Tibial nerve (tissue), 4 donors: ENCODE measurements around the gene HTRA3. TPM values are rescaled to one million over a fixed set of nuclear protein-coding genes. Genes with fewer than 3 reads are reported as not detected.

ENCODE experiments used
- DNase-seq, 2 donors: peaks; one replicate each; pipeline ENCODE4 v3.0.0-alpha.2; 2019; ENCODE audit warnings: low spot score in 2 of 2
- H3K27ac ChIP-seq, 4 donors: fragments of 200-600 bp; sonication (generic) in 3 of 4; one replicate each; pipeline ENCODE4 v1.5.1; 2017 to 2019; ENCODE audit warnings: mild to moderate bottlenecking in 1 of 4
- H3K27me3 ChIP-seq, 2 donors: fragments of 200-600 bp; sonication (generic) in 1 of 2; one replicate each; pipeline versions ENCODE4 v1.5.1 to v1.6.0; 2017 to 2019
- H3K36me3 ChIP-seq, 3 donors: fragments of 200-600 bp; sonication (generic); one replicate each; pipeline ENCODE4 v1.5.1; 2018 to 2019
- H3K4me1 ChIP-seq, 4 donors: fragments of 200-600 bp; sonication (generic) in 3 of 4; one replicate each; pipeline ENCODE4 v1.5.1; 2017 to 2019
- H3K4me3 ChIP-seq, 4 donors: fragments of 200-600 bp; sonication (generic) in 3 of 4; one replicate each; pipeline ENCODE4 v1.5.1; 2017 to 2019; ENCODE audit warnings: mild to moderate bottlenecking in 1 of 4, moderate library complexity in 1 of 4
- H3K9me3 ChIP-seq, 4 donors: fragments of 200-600 bp; sonication (generic) in 3 of 4; one replicate each; pipeline ENCODE4 v1.5.1; 2017 to 2019
- EP300 ChIP-seq, 2 donors: sonication (generic); formaldehyde crosslinking; IDR thresholded peaks; one replicate each; pipeline ENCODE4 v1.6.1; 2017; ENCODE audit warnings: antibody characterized with exemption in 2 of 2, mild to moderate bottlenecking in 1 of 2
- POLR2A ChIP-seq, 2 donors: fragments of 450-650 bp; IDR thresholded peaks; one replicate each; pipeline ENCODE4 v1.6.1; 2017; ENCODE audit warnings: antibody characterized with exemption in 2 of 2, mild to moderate bottlenecking in 2 of 2, moderate library complexity in 2 of 2
- WGBS, 2 donors: methylation state at CpG; one replicate each; pipeline ENCODE4 v1.1.5; 2018; 5-methylcytosine and 5-hydroxymethylcytosine counted together
- total RNA-seq, 4 donors: library from RNA; depleted of rRNA; stranded (reverse); fragments of >200 nt; gene quantifications; one replicate each; pipeline ENCODE4 v1.1.0, GENCODE V29; 2016
- TF ChIP-seq, protein P1 (sequence below), 5 experiments: fragments of 200-600 bp in 3 of 5; fragments of 450-650 bp in 2 of 5; sonication (generic) in 3 of 5; IDR thresholded peaks; one replicate each; pipeline ENCODE4 v1.5.1; 2016 to 2019; ENCODE audit warnings: antibody characterized with exemption in 5 of 5, mild to moderate bottlenecking in 3 of 5, moderate library complexity in 2 of 5

Gene HTRA3
- total RNA-seq, 4 donors from 2014 or later: 34.9 to 54.3 (median 43.5) TPM

DNA sequence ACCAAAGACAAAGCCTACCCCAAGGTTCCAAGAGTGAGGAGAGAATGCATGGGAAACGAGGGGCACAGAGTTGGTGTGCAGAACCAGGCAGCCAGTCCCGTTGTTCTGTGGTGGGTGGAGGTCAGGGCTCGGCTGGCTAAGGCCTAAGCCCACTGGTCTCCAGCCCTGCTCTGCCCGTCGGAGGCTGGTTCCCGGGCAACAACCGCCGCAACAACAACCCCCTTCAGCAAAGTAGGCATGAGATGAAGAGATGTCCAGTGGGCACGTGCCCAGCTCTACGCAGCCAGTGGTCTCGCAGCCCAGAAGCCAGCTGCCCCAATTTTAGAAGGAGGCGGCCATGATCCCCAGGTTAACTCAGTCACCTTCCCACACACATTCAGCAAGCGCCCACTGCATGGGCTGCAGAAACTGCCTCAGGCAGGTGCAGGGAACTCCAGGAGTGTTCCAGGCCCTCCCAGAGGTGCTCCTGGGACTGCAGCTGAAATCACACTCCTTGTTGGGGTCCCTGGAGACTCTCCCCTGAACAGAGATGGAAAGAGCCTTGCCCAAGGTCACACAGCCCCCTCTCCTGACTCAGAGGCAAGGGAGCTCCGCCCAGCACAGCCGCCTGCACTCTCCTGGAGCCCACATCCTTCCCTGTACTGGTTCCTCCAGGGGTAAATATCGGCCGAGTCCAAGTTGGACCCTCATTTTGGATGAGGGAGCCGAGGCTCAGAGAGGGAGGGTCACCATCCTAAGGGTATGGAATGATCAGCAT lies 25.4 kb upstream of the HTRA3 start:
- Histone ChIP-seq H3K4me1 (peaks cover 0 to 32% (median 5%) of the 10 kb centered on the region in 4 donors), H3K27me3 (no peaks in the 10 kb centered on the region), H3K9me3 (no peaks in the 10 kb centered on the region), H3K36me3 (peaks cover 0 to 5% (median 0%) of the 10 kb centered on the region in 3 donors), H3K4me3 (no peak overlapping the region), H3K27ac (no peak overlapping the region)
- TF ChIP-seq, protein P1, sequence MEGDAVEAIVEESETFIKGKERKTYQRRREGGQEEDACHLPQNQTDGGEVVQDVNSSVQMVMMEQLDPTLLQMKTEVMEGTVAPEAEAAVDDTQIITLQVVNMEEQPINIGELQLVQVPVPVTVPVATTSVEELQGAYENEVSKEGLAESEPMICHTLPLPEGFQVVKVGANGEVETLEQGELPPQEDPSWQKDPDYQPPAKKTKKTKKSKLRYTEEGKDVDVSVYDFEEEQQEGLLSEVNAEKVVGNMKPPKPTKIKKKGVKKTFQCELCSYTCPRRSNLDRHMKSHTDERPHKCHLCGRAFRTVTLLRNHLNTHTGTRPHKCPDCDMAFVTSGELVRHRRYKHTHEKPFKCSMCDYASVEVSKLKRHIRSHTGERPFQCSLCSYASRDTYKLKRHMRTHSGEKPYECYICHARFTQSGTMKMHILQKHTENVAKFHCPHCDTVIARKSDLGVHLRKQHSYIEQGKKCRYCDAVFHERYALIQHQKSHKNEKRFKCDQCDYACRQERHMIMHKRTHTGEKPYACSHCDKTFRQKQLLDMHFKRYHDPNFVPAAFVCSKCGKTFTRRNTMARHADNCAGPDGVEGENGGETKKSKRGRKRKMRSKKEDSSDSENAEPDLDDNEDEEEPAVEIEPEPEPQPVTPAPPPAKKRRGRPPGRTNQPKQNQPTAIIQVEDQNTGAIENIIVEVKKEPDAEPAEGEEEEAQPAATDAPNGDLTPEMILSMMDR (IDR thresholded peaks at IDR 0.05): no peak
- no peak for DNase-seq
- 83 to 84% methylated on average over 14 to 16 of the region's 18 CpGs for WGBS, 2 donors

DNA sequence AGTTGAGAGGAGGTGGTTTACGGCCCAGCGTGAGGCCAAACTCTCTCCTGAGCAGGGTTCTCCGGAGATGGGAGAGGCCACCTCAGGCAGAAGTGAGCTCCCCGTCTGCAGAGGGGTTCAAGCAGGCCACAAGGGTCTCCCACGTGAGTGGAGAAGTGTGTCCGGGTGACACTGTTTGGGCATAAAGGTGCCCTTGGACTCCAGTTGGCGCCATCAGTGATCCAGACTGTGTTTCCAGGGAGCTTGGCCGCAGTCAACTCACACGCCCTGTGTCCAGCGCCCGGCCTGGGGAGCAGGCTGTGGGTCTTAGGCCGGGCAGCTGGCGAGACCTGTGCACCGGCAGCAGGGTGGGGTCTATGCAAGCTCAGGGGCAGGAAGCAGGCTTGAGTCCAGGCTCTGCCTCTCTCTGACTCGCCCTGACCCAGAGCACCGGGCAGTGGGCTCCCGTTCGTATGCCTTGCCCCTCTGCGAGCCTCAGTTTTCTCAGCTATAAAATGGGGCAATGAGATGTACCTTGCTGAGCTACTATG lies 24.6 kb upstream of the HTRA3 start:
- no peak for DNase-seq
- TF ChIP-seq, protein P1 (IDR thresholded peaks at IDR 0.05): no peak
- TF ChIP-seq POLR2A (IDR thresholded peaks at IDR 0.05): no peak
- TF ChIP-seq EP300 (IDR thresholded peaks at IDR 0.05): no peak
- WGBS, 2 donors: 90 to 95% methylated on average over 14 to 18 of the region's 19 CpGs

DNA sequence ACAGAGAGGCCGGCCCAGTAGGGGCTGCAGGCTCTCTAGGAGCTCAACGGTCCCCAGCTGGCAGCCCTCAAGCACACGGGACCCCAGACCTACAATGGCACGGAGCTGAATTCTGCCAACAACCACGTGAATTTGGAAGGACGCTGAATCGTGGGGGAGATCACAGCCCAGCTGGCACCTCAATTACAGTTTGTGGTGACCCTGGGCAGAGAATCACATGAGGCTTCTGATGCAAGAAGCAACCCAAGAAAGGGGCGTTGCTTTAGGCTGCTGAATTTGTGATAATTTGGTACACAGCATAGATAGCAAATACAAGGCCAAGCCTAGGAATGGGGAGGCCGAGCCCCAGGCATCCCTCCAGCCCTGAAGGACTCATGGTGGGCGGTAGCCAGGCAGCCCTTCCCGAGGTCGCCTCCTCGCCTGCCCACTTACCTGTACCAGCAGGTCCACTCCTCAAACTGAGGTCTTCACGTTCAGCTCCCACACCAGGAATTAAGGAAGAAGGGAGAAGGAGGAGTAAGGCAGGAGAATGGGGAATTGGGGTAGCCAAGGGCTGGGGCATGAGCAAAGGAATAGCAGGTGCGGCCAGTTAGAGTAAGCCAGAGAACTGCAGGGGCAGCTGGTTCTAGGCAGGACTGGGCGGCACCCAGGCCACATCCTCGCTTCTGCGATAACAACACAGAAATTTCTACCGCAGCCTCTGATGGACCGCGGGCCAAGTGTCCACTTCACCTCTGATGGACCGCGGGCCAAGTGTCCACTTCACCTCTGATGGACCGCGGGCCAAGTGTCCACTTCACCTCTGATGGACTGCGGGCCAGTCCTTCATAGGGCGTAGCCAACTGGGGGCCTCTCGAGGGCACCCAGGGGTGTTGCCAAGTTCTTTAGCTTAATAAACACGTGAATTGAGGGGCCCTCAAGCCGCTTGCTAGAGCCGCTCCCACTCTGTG lies 23.4 kb upstream of the HTRA3 start:
- Histone ChIP-seq H3K4me3 (no peak overlapping the region), H3K9me3 (no peaks in the 10 kb centered on the region), H3K4me1 (peaks cover 0 to 32% (median 5%) of the 10 kb centered on the region in 4 donors), H3K36me3 (no peaks in the 10 kb centered on the region), H3K27me3 (no peaks in the 10 kb centered on the region), H3K27ac (peak overlapping the region in 2 of 4 donors; percentile 25 to 76)
- TF ChIP-seq POLR2A (IDR thresholded peaks at IDR 0.05) (no peak), EP300 (IDR thresholded peaks at IDR 0.05) (no peak)
- TF ChIP-seq, protein P1 (IDR thresholded peaks at IDR 0.05): no peak
- 91 to 92% methylated on average over 30 to 31 of the region's 31 CpGs for WGBS, 2 donors
- no peak for DNase-seq

More for the DNA sequence above, 24.6 kb upstream of the HTRA3 start:
- H3K27ac ChIP-seq: no peak overlapping the region
- no peaks in the 10 kb centered on the region for H3K36me3 ChIP-seq
- no peak overlapping the region for H3K4me3 ChIP-seq
- H3K27me3 ChIP-seq: no peaks in the 10 kb centered on the region
- H3K4me1 ChIP-seq: peaks cover 0 to 32% (median 5%) of the 10 kb centered on the region in 4 donors
- H3K9me3 ChIP-seq: no peaks in the 10 kb centered on the region

DNA sequence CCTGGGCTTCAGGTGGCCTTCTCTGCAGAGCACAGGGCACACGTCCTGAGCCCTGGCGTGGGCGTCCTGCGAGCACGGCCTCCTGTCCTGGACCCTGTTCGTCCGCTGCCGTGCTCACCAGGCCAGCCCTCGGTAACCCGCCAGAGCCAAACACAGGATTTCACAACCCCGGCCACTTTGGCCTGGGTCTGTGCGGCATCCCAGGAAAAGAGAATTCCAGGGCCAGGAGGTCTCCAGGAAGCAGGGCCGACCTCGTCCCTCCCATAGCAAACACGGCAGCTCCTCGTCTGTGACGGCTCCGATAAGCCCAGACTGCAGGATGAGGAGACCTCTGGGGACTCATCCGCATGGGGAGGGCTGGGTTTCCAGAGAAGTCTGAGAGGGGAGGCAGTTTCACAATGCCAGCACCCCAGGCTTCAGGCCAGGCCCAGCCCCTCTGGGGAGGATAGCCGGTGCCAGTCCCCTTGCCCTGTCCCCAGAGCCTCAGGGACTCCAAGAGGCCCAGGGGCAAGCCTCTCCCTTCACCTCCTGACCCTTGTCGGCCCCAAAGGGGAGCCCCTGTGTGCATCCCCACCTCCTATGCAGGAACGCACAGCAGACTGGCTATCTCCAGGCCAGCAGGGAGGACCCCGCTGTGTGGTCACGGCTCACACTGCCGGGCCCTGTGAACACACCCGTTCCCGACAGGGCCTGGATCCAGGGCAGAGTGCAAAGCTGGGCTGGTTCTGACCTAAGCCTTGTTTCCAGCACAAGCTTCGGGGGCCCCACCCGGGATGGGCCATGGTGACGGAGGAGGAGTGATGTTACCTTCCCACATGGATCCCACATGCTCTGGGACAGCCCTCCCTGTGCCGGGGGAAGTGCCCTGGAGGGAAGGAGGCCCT lies 22.3 kb upstream of the HTRA3 start:
- whole genome bisulfite sequencing, 2 donors: 65 to 72% methylated on average over 30 of the region's 31 CpGs
- no peak for TF ChIP-seq POLR2A (IDR thresholded peaks at IDR 0.05)
- TF ChIP-seq EP300 (IDR thresholded peaks at IDR 0.05): peak in 1 of 2 donors; percentile 15
- Histone ChIP-seq H3K36me3 (no peaks in the 10 kb centered on the region), H3K27ac (peak overlapping the region in 3 of 4 donors; percentile 34 to 76 (median 49)), H3K27me3 (no peaks in the 10 kb centered on the region), H3K9me3 (no peaks in the 10 kb centered on the region), H3K4me1 (peaks cover 0 to 28% (median 5%) of the 10 kb centered on the region in 4 donors), H3K4me3 (no peak overlapping the region)
- peak; percentile 36 to 74 for DNase-seq

DNA sequence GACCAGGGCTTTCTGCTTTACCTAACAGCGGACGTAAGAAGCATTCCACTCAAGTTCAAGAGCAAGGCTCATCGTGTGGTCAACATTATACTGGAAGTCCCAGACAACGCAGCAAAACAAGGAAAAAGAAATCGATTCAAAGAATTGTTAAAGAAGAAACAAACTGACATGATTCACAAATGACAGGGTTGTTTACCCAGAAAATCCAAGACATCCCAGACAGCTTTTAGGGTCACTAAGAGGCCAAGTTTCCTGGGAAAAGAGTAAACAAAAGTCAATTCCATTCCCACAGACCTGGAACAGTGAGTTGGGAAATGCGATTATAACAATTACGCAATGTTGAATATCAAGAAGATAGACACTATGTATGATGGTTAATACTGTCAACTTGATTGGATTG lies 21.5 kb upstream of the HTRA3 start:
- Histone ChIP-seq H3K36me3 (no peaks in the 10 kb centered on the region), H3K4me1 (peaks cover 0 to 20% (median 3%) of the 10 kb centered on the region in 4 donors), H3K27me3 (no peaks in the 10 kb centered on the region), H3K9me3 (no peaks in the 10 kb centered on the region), H3K4me3 (no peak overlapping the region), H3K27ac (peak overlapping the region in 3 of 4 donors; percentile 34 to 76 (median 49))
- TF ChIP-seq, protein P1 (IDR thresholded peaks at IDR 0.05): no peak
- TF ChIP-seq EP300 (IDR thresholded peaks at IDR 0.05): peak in 1 of 2 donors; percentile 30
- 78 to 82% methylated on average over 7 of the region's 7 CpGs for WGBS, 2 donors
- DNase-seq: no peak
